Right lobe of liver (tissue), 4 donors: ENCODE measurements around the gene GABRR3.

Experiments
- CTCF ChIP-seq, 4 donors: fragments of 200-600 bp in 3 of 4; fragments of 450-650 bp in 1 of 4; IDR thresholded peaks; one replicate each; pipeline versions ENCODE4 v1.5.1 to v1.8.0; 2016 to 2022; ENCODE audit warnings: antibody characterized with exemption in 4 of 4, mild to moderate bottlenecking in 2 of 4
- POLR2A ChIP-seq: fragments of 450-650 bp; IDR thresholded peaks from one replicate; pipeline ENCODE4 v1.6.1; 2017; ENCODE audit warnings: antibody characterized with exemption, mild to moderate bottlenecking
- donor health status: DM: no; HTN: no; CAD: no.
- donor health status: DM: no; HTN: no; CAD: no.
- donor health status: DM: no; HTN: yes; CAD: no.

DNA sequence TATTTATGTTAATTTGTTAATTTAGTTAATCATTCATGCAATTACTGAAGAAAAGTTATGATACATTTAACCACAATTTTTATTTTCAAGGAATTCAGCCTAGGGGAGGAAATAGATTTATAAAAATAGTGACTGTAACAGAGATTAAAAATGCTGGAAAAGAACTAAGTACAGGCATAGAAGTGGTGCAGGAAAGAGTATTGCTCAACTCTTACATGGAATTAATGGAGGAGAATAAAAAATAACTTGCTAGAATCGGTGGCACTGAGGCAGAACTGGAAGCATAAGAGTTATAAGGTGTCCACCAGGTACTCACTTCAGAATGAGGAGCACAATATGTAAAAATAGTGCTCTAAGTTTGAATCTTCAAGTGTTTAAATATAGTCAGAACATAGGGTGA, 38.4 kb upstream of the GABRR3 start:
- TF ChIP-seq CTCF (IDR thresholded peaks at IDR 0.05), result no peak
- no peak for TF ChIP-seq POLR2A
